NOMO-1 treated with DMSO at 0.1 percent for 48 hours (cell line): ENCODE results near the gene ESYT3.
A peak's percentile ranks its signal among the peaks of the same experiment; 100 is the strongest.

ENCODE experiments used
- DNase-seq: peaks from one replicate; lab custom pipeline; 2025; ENCODE audit not compliant: unreplicated experiment; lab: John Stamatoyannopoulos, UW

The ESYT3 gene

DNA sequence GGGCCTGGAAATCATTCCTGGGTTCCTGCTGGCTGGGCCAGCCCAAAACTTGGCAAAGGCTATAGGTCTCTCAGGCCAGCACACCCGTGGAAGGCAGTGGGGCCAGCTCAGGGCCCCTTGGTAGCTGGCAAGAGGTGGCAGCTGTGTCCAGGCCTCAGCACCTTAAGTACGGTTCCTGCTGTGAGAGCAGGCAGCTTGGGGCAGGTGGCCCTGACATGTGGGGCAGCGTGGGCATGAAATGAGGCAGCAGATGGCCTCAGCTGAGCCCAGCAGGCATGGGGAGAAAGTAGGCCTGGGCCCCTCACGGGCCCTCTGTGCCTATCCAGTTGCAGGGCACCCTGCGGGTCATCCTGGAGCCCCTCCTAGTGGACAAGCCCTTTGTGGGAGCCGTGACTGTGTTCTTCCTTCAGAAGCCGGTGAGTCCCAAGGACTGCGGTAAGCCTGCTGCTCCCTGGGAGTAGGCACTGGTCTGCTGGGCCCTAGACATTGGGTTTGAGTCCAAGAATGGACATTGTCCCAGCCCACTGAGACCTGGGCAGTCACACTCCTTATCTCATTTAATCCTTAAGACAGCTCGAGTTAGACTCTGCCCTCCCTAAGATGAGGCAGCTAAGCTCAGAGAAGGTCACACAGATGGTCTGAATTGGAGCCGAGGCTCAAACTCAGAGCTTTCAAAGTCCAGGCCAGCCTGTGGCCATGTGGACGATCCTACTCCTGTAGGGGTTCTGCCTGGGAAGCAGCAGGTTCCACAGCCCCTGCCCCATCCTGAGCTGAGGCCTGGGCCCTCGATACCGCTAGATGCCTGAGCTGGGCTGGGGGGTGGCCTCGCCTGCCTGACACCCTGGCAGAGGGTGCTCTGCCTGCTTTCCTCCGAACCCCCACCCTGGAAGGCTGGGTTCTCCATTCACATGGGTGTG, 25.5 kb downstream of the ESYT3 start:
- no peak for DNase-seq

DNA sequence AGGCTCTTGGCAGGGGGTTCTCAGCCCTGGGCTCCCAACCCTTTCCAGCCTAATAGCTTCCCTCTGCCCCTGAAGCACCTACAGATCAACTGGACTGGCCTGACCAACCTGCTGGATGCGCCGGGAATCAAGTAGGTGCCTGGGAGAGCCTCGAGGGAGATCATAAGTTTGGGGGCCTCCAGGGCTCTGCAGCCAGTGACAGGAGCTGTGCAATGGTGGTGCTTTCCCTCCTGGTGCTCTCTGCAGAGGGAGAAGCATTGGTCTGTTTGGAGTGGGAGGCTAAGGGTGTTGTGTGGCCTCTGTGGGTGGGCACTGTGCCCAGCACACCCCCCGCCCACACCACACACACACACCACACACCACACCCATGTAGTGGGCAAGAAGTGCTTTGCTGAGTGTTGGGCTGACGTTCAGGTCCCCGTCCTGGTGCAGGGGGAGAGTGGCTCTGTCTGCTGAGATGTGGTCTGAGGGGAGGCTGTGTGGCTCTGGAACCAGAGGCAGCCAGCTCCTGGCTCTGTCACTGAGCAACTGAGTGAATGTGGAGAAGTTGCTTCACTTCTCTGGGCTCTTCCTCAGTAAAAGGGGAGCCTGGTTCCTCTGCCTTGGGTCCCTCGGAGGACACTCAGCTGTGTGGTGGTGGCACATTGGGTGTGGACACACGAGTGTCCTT, 26.3 kb downstream of the ESYT3 start:
- no peak for DNase-seq

DNA sequence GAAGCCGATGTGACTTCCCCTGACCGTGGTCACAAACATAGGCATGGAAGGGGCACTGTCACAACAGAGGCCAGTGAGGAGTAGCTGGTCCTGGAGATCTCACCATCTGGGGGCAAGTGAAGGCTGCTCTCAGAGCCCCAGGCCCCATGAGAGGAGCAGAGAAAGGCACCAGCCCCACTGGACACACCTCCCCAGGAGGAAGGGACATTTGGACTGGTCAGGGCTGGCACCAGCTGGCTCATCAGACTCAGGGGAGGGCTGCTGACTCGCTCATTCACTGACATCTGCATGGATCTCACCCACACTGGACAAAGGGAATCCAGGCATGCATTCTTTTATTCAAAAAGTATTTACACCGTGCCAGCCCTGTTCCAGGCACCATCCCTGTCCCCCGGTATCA, 26.8 kb downstream of the ESYT3 start:
- DNase-seq: no peak

DNA sequence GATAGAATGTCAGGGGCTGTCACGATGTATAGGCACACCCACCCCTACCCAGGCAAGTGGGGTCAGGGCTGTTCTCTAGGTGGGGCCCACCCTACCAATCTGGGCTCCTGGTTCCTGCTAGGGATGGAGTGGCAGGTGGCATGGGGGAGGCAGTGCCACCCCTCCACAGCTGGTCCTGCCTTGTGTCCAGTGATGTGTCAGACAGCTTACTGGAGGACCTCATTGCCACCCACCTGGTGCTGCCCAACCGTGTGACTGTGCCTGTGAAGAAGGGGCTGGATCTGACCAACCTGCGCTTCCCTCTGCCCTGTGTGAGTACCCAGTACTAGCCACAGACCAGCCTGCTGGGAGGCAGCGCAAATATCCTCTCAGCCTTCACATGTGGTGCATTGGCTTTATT, 27.5 kb downstream of the ESYT3 start:
- DNase-seq: no peak

DNA sequence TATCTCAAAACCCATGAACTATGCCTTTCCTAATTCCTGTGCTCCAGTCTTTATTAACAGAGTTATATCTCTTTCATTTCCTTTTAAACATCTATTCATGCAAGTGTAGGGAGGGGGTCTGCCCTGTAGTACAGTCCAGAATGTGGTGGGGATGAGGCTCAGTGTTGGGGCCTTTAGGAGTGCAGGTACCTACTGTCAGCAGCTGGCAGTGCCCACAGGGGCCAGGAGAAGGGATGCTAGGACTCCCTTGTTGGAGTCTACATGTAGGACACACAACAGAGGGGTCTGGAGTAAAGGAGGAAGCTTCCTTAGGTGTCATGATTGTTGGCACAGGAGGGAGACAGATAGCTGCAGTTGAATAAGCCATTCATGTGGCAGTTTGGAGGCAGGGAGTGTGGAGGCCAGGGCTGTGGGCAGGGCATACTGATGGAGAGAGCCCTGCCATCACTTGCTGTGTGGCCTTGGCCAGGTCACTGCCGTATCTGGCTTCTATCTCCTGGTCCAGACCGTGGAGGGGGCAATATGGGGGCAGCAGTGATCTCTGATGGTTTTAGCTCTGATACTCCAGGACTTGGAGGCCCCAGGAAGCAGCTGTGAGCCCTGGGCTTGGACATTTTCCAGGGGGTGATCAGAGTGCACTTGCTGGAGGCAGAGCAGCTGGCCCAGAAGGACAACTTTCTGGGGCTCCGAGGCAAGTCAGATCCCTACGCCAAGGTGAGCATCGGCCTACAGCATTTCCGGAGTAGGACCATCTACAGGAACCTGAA, 29.5 kb downstream of the ESYT3 start:
- DNase-seq: no peak

DNA sequence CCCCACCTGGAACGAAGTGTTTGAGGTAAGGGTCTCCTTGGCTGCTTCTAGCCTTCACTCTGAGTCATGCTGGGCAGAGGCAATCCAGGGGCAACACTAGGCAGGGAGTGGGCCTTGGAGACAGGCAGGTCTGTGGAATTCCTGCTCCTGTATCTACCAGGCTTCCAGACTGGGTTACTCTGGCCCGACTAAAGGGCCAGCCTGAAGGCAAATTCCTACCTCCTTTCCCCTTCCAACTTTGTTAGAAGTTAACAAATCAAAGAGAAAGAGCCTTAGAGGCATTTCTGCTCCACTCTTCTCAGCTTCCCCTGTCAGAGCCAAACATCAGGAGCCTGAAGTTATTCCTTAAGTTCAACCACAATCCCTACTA, 30.1 kb downstream of the ESYT3 start:
- no peak for DNase-seq

DNA sequence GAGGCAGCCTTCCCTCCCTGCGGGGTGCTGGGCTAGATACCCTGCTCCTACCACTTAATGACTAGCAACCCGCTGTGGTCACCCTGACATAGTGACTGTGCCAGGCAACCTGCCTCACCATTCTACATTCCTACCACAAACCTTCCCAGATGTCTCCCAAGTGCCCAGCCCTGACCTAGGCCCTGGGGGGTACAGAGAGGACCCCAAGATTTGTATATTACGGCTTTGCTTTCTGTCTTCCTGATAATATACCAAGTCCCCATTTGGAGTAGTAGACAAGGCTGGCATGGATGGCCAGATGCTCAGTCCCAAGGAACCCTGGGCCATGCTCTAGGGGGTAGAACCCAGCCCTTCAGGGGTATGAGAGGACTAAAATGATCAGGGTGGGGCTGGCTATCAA, 31.0 kb downstream of the ESYT3 start:
- no peak for DNase-seq

DNA sequence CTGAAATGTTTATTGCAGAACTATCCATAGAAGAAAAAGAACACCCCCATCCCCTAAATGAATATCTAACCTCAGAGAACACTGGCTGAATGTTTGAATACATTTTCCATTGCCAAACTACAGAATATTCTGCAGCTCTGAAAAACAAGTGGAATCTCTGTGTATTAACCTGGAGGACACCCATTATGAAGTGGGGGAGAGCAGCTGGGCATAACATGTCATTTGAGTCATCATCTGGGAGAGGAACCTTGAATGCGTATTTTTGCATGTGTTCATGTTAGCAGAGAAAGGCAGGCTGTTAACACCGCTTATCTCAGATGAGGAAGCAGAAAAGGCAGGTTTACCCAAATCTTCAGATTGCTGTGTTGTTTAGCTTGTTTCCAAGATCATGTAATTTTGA, 31.5 kb downstream of the ESYT3 start:
- no peak for DNase-seq

DNA sequence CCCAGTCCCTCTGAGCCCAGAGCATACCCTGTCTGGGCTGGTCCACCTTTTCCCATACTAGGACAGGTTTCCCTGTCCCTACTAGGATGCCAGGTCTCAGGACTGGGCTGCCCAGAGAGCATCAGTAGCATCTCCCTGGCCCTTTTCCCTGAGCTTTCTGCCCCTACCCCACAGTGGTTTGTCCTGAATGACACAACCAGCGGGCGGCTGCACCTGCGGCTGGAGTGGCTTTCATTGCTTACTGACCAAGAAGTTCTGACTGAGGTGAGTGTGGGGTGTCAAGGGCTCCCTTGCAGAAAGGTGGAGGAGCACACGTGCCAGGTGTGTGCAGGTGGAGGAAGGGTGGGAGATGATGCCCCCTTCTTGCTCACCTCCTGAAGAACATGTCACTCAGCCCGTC, 33.5 kb downstream of the ESYT3 start:
- DNase-seq: no peak

DNA sequence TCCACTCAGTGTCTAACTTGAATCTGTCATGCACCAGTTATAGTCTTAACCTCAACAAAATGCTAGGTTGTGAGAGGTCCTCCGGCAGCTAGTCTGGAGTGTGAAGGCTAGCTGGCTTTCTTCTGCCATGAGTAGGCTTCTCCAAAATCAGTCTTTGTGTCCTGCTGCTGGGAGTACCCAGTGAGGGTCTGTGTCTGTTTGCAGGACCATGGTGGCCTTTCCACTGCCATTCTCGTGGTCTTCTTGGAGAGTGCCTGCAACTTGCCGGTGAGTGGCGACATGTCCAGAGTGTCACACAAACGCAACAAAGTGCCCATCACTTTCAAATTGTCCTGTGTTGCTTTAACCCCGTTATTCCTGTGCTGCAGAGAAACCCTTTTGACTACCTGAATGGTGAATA, 34.0 kb downstream of the ESYT3 start:
- no peak for DNase-seq

DNA sequence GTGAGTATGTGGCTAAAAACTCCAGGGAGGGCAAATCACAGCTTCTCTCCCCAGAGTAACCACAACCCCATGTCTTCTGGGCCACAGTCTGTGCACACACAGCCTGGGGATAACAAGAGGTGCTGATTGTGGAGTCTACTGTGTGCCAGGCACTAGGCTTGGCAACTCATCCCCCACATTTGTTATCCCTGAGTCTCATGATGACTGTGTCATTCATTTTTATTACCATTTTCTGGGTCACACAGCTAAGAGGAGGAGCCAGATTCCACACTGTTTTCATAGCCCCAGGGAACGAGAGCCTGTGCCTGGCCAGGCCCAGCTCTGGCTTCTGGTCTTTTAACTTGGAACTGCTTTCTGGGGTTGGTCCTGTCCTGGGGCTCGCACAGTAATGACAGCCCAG, 34.5 kb downstream of the ESYT3 start:
- DNase-seq: no peak

DNA sequence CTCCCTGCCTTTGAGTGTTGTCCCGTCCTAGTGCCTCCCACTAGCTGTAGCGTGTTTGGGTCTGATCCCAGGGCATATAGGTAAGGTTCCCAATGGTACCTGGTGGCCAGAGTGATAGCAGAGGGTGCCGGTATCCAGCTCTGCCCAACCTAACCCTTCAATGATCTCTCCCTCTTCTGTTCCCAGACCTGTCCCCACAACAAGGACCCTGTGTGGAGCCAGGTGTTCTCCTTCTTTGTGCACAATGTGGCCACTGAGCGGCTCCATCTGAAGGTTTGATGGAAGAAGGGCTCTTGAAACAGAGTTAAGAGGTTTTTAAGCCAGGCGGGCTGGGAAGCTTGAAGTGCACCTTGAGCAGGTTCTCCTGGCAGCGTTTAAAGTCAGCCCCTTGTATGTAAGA, 35.5 kb downstream of the ESYT3 start:
- no peak for DNase-seq

DNA sequence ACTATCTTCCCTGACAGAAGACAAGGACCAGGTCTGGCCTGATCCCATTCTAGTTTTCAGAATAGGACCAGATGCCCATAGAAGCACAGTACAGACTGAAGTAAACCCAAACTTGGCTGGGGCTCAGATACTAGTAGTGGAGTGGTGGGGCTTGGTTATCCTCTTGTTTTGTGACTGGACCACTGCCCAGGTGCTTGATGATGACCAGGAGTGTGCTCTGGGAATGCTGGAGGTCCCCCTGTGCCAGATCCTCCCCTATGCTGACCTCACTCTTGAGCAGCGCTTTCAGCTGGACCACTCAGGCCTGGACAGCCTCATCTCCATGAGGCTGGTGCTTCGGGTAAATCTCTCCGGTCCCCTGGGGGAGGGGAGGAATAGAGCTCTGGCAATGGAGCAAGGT, 36.3 kb downstream of the ESYT3 start:
- no peak for DNase-seq

DNA sequence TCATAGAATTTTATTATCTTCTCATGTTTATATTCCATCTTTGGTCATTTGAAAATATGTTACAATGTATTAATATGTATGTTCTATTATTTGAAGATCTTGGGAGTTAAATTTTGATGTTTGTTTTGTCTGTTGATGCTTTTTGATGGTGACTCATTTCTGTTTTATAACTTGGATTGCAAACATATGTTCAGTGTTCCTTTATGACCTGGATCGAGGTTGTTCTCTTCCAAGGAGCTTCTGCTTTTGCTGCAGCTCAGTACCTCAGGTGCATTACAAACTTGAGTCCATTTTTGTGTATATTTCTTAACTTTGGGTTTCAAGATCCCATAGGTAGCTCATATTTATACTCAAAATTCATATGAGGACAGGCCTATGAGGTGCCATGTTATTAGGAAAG, 37.1 kb downstream of the ESYT3 start:
- no peak for DNase-seq

DNA sequence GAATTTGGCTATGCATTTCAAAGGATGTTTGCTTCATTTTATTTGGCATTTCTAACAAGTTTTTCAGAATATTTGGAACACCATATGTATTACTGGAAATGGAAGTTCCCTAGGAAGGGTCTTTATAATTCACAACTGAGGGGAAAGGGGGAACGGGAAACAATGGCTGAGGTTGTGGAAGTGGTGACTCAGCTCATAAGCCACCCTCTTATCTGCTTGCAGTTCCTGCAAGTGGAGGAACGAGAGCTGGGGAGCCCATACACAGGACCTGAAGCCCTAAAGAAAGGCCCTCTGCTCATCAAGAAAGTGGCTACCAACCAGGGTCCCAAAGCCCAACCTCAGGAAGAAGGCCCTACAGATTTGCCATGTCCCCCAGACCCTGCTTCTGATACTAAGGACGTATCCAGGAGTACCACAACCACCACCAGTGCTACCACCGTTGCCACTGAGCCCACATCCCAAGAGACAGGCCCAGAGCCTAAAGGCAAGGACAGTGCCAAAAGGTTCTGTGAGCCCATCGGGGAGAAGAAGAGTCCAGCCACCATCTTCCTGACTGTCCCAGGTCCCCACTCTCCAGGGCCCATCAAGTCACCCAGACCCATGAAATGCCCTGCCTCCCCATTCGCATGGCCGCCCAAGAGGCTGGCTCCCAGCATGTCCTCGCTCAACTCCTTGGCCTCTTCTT, 37.9 kb downstream of the ESYT3 start:
- DNase-seq: no peak

DNA sequence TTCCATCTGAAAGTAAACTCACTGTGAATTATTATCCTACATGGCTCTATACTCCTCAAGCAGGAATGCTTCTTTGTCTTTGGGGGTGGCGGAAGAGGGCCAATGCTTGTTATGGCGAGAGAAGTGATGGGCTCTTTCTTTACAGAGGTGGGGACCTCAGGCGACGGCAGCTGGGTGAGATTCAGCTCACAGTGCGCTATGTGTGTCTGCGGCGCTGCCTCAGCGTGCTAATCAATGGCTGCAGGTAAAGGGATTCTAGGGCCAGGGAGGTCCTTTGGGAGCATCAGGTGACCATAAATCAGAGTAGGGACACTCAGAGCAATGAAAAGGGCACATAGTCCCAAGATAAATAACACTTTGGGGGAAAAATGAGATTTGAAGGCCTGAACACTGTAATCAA, 39.0 kb downstream of the ESYT3 start:
- DNase-seq: no peak

DNA sequence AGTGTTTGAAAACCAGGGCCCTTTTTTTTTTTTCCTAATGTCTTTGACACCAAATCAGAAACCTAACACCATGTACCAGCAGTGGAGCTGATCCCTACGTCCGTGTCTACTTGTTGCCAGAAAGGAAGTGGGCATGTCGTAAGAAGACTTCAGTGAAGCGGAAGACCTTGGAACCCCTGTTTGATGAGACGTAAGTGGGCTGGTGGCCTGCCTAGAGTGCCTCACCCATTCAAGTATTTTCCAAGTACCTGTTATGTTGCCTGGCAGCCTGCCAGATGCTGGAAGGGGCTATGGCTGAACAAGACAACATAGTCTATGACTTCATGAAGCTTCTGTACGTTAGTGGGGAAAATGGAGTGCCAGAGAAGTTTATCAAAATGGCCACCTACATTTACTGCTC, 39.7 kb downstream of the ESYT3 start:
- no peak for DNase-seq

DNA sequence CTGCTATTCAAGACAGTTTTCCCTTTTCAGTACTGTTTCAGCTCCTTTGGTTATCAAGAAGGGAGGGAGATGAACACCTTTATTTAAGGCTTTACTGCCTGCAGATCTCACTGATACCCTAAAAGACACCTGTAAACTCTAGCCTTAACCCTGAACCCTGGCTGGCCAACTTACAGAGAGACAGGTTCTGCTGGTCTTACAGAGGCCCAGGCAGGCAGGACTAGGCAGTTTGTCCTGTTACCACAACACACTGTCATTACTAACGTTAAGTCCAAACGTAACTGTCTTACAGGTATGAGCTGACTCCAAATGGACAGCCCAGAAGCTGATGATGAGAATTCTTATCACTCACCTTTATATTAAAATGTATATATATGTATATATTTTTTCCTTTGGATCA, 42.1 kb downstream of the ESYT3 start:
- DNase-seq: no peak

DNA sequence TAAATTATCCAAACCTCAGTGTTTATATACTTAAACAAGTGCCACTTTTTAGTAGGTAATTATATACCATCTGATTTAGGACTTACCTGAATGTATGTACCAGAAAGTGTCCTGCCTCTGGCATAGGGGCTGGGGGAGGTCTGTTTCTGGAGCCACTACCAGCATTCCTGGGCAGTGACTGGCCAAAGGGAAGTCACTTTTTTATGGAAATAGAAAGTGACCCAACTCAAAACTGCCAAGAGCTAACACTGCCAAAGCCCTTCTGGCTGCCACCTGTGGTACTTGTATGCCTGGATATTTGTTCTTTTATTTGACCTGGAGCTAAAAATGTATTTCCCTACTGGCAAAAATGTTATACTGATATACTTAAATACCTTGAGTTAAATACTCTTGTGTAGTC, 42.7 kb downstream of the ESYT3 start:
- no peak for DNase-seq

DNA sequence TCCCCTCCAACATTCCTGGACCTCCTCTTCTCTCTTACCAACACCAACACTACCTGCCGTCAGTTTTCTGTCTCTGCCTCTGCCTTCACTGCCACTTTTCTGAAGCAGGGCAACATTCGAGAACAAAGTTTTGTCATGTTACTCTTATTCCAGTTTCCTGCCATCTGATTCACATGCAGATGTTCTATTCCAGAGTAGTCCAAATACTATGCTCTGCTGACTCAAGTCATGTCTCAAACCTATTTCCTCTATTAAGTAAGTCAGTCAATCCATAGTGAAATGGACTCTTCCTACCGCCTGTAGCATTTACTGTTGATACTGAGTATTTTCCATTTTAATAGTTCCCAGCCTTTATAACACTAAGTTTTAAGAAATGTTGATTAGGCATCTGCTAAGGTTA, 43.4 kb downstream of the ESYT3 start:
- no peak for DNase-seq

DNA sequence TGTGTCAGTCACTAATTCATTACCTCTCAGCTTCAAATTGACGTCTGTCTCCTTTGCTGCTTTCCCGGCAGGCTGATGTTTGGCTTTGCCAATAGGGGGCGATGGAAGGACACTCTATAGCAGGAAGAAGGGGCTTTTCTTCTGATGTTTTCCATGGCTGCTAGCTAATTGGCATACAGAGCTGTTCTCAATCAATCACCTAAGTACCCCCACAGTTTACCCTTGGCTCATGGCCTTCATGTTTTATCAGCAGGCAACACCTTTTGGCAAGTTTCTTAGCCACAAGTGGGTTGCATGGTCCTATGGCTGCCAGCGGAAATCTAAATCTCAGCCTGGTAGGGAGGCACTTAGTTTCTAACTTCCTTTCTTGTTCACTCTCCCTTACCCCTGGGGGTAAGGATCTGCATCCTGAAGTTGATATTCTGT, 45.0 kb downstream of the ESYT3 start:
- peak; percentile 72 for DNase-seq
